ENCODE measurements around the gene ERI2.
"Not testable (repeated sequence)": the region's sequence is repeated elsewhere in the genome, so short reads cannot be mapped to it uniquely, and the experiment has no call there.

Gene ERI2

DNA sequence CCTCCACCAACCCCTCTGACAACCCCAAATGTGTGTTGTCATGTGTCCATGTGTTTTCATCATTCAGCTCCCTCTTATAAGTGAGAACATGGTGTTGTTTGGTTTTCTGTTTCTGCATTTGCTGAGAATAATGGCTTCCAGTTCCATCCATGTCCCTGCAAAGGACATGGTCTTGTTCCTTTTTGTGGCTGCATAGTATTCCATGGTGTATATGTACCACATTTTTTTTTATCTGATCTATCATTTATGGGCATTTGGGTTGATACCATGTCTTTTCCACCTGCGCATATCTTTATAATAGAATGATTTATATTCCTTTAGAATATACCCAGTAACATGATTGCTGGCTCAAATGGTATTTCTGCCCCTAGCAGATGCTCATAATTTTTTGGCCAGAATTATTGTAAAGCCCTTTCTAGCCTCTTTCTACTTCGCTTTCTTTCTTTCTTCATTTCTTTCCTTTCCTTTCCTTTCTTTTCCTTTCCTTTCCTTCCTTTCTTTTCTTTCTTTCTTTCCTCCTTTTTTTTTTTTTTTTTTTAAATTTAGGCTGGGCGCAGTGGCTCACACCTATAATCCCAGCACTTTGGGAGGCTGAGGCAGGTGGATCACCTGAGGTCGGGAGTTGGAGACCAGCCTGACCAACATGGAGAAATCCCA, 12.8 kb upstream of the ERI2 start:
- DNase-seq = no peak

DNA sequence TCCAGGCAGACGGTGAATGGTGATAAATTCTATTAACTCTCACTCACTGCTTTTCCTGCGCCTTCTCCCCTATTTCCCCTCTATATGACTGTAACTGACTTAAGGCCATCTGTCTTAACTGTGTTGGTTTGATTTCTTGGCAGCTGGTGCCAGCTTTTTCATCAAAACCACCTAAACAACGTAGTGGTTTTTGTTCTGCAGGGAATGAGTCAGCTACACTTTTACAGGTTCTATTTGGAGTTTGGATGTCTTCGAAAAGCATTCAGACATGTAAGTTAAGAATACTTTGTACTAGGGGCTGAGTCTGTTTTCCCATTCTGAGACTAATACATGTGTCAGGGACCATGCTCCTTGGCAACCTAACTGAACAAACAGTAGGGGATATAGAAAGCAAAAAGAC, 8.5 kb upstream of the ERI2 start:
- no peak for DNase-seq

DNA sequence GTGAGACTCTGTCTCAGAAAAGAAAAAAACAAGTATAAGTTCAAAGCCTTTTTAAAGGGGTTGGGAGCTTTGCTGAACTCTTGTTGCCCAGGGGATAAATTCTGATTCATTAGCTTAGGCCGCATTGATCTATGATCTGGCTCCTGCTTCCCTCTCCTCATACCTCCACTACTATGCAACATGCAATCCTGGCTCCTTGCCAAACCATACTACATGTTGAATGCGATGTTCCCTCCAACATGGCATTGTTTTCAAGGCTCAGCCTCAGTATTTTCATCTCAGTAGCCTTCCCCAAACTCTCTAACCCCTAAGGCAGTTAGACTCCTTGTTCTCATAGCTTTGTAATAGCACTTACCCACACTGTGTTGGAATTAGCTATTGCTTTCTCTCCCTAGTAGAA, 6.2 kb upstream of the ERI2 start:
- no peak for DNase-seq

DNA sequence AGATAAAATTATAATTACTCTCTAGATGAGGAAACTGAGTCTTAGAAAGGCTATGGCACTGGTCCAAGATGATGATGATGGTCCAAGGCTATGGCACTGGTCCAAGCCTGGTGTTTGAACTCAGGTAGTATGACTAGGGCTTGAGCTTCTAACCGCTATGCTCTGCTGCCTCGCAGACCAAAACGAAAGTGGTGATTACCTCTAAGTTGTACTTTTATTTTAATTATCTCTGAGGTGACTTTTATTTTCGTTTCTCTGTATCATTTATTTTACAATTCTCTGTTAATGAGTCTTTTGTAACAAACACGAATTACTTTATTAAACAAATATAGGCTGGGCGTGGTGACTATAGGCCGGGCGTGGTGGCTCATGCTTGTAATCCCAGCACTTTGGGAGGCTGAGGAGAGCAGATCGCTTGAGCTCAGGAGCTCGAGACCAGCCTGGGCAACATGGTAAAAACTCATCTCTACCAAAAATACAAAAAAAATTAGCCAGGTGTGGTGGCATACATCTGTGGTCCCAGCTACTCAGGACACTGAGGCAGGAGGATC, 5.7 kb upstream of the ERI2 start:
- DNase-seq = no peak

DNA sequence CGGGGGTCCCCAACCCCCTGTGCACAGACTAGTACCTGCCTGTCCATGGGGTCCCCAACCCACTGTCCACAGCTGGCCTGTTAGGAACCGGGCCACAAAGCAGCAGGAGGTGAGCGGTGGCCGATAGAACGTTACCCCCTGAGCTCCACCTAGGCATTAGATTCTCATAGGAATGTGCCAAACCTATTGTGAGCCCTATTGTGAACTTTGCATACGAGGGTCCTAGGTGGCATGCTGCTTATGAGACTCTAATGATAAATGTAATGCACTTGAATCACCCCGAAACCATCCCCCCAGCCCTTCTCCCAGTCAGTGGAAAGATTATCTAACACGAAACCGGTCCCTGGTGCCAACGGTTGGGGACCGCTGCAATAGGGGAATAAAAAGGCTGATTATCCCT, 1.6 kb upstream of the ERI2 start:
- no peak for DNase-seq

DNA sequence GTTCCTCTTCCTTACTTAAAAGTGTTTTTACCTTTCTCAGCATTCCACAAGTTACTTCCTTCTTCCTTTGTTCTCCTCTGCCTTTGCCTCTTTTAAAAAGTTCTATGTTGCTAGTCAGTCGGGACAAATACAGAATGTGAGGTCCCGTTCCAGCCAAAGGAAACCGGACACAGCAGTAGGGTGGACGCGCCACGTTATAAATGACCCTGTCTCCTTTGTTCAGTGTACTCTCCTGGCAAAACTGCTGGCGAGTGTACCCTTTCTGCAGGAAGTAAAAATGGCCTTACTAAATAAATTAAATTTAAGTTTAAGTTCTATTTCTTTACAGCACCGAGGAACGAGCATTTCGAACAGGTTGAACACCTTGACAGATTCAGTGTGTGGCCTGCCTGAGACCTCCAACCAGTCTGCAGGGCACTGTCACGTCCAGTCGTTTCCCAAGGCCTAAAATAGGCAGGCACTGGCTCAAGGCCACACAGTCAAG, 546 bp downstream of the ERI2 start:
- DNase-seq = not testable (repeated sequence)

DNA sequence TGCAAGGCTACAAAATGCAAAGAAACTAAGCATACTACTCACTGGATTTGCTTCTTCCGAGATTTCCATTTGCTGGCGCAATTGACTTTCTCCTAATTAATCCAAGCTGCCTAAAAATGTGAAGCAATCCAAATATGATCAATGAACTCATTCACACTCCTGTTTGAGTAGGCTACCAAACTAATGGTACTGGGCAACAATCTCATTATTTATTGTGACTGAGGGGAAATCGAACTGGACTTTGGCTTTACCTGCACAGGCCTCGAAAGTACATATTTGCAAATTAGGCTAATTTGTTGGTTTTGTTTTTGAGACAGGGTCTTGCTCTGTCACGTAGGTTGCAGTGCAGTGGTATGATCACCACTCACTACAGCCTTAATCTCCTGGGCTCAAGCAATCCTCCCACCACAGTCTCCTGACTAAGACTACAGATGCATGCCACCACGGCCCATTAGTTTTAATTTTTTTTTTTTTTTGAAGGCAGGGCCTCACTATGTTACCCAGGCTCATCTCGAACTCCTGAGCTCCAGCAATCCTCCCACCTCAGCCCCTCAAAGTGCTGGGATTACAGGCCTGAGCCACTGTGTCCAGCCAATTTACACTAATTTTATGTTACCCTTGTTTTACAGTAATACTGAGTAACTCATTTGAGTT, 2.6 kb downstream of the ERI2 start:
- no peak for DNase-seq

DNA sequence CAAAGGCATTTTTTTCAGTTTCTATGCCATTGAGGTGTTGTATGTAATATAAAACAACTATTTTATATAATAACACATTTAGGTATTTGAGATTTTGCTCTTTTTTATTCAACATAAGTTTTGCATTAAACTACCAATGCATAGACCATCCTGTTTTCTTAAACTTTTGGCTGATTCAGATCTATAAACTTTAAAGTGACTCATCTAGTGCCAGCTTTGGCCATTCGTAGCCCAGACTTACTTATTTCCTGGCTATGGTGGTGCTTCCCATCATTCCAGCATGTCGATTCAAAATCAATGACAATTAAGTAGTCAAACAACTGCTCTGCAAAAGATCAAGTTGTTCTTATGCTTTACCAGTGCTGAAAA, 3.1 kb downstream of the ERI2 start:
- DNase-seq = no peak

DNA sequence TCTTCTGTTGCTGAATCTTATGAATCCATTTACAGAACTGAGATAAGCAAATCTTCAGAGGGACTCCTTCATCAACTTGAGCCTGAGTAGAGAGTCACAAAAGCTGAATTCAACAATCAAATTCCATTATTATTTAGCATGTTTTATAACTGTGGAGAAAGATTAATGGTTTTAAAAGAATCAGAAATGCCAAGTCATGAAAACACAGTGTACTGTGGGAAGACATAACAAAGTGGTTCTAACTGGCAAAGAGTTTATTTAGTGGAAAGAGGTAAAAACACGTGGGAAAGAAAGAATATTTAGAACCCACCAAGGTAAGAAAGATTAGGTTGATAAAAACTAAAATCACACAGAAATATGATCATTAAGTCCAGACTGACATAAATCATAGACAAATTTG, 5.0 kb downstream of the ERI2 start:
- DNase-seq = no peak

DNA sequence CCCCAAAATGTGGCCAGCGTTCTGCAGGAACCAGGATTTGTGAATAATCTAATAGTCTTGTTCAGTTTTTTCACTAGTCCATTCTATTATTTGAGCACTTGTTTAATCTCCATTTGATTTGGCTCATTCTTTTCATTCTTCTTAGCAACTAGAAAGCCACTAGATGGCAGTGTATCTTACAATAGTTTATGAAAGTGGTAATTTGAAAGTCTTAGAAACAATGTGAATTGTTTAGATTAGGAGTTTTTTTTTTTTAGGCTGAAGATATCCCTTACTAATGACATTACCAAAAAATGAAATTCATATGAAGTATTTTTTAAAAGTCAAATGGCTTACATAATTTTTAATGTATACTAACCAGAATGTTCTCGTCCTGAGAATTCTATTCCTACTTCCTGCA, 6.7 kb downstream of the ERI2 start:
- no peak for DNase-seq

DNA sequence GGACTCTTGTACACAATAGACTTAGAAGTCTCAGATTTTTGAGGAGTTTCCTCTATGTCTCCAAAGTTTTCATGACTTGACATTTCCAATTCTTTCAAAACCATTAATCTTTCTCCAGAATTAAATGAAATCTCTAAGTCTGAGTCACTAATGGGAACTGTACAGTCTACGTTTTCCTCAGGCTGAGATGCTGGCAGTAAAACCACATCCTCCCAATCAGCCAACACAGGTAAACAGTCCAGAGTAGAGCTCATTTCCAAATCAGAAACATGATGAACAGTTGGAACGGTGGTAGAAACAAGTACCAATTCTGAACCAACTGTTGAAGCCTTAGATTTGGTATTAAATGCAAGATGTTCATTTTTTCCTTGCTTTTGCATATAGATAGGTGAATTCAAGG, 7.9 kb downstream of the ERI2 start:
- no peak for DNase-seq

DNA sequence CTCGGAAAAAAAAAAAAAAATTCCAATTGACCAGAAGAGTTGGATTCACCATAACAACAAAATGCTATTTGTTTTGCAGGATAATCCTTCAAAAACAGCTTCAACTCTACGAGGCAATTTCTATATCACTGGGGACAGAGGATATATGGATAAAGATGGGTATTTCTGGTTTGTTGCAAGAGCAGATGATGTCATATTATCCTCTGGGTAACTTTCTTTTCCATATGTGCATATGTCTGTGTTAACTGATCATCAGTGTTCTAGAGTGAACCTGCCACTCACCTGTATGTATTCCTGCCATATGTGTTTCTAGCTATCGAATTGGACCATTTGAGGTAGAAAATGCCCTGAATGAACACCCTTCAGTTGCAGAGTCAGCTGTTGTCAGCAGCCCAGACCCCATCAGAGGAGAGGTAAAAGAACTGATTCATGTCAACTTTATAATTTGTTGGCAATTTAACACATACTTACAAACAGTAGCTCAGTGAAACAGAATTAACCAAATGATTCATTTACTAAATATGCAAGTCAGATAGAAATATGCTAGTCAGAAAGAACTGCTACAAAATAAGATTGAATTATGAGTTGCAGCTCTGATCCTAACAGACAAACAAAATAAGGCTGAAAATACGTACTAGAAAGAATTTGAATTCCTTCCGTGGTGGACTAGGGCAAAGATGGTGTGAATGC, 14.2 kb downstream of the ERI2 start:
- DNase-seq = no peak

DNA sequence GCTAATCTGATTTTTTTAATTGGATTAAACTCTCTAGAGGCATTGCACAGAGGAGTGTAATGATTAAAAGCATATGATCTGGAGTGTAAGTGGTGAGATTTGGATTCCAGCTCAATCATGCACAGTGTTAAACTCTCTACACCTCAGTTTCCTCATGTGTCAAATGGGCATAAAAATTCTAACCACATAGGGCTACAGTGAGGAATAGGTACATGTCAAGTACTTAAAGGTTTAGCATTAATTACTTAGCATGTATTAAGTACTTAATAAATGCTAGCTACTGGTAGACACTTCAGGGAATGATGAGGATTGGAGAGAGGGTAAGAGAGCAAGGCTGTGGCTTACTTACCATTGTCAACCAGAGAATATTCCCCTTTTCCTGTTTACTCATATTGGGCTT, 17.1 kb downstream of the ERI2 start:
- DNase-seq = no peak

DNA sequence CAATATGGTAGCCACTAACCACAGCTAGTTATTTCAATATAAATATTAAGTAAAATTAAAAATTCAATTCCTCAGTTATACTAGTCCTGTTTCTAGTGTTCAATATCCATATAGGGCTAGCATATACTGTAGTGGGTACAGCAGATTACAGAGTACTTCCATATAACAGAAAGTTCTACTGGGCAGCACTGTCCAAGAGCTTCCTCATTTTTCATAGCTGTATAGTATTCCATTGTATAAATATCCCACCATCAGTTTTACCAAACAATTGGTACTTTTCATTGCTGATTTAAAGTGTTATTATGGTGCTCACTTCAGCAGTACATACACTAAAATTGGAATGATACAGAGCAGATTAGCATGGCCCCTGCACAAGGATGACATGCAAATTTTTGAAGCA, 22.1 kb downstream of the ERI2 start:
- DNase-seq = no peak

DNA sequence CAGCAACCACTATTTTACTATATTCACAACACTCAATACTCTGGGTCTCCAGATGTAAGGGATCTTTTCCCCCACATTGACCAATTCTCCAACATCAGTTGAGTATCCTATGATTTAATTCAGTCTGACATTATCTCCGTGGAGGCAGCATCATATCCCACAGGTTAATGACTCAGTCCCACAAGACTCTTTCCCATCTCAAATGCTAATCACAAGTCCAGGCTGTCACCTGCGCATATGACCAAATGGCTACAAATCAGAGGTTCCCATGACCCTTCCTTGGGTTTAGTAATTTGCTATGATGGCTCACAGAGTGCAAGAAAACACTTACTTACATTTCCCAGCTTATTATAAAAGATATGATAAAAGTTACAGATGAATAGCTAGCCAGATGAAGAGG, 23.8 kb downstream of the ERI2 start:
- no peak for DNase-seq

DNA sequence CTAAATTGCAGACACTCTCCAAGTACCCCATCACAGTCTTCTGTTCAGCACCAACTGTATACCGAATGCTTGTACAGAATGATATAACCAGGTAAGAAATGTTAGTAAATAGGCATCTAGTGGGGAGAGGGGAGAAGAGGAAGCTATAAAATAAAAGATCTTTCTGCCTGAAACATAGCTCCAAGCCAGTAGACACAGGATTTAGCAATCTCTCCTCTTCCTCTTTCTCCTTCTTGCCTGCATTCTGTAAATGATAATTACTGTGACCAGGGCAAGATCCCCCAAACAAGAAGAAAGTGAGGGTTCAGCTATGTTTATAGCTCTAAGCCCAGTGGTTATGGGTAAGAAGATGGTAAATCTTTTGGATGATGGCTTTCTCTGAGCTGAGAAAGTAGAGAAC, 24.6 kb downstream of the ERI2 start:
- no peak for DNase-seq

DNA sequence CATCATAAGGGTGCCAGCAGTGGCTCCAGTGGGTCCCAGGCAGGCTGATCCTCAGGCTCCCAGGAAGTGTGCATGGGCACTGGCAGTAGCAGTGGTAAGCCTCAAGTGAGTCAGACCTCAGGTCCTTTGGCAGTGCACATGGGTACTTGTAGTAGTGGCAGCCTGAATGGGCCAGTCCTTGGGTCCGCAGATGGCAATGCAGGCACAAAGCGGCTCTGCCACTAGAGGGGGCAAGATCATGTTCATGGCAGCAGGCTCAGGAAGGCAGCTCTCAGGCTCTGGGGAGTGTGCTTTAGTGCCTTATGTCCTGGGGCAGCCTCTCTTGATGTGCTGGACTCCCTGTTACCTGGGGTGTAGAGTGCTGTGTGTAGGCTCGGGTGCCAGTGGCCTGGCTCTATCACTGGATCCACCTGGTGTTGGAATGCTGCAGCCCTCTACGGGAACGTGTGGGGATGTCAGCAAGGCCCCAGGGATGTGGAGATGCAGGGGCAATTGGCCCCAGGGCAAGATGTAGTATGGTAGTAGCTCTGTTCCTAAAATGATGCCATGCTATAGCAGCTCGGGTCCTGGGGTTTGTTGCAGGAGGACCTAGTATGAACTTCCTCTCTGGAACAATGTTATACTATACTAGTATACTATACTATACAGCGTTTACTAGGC, 31.4 kb downstream of the ERI2 start:
- peak; percentile 59 for DNase-seq

DNA sequence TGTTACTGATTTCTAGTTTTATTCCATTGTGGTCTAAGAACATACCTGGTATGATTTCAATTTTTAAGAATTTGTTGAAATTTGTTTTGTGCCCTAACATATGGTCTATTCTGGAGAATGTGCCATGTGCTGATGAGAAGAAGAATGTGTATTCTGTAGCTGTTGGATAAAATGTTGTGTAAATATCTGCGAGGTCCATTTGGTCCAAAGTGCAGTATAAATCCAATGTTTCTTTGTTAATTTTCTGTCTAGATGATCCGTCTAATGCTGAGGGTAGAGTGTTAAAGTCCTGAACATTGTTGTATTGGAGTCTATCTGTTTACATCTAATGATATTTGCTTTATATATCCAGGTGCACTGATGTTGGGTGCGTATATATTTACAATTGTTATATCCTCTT, 32.6 kb downstream of the ERI2 start:
- no peak for DNase-seq

DNA sequence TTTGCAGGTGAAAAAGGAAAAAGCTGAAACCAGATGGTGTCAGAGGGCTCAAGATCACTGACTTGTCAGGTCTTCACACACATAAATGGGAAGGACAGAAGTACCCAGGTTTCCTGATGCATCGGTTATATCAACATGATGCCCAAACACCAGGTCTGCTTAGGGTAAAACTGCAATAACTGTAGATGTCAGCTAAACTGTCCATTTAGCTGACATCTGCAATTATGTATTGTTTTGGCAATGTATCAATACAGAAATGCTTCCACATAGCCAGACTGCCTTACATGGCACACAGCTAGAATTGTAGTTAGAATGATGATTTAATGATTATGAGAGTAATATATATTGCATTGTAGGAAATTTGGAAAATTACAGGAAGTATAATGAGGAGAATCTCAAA, 37.5 kb downstream of the ERI2 start:
- no peak for DNase-seq

DNA sequence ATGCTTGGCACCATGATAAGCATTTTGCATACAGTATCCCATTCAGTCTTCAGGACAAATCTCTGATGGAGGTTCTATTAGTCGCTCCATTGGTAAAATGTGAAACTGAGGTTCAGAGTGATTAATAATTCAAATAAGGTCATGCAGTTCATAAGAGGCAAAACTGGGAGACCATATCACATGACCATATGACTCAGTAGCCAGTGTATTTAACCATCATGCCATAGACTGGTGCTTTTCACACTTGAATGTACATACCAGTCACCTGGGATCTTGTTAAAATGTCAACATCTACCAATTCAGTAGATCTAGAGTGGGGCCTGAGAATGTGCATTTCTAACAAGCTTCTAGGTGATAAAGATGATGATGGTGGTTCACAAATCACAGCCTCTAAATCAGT, 38.2 kb downstream of the ERI2 start:
- DNase-seq = no peak

DNA sequence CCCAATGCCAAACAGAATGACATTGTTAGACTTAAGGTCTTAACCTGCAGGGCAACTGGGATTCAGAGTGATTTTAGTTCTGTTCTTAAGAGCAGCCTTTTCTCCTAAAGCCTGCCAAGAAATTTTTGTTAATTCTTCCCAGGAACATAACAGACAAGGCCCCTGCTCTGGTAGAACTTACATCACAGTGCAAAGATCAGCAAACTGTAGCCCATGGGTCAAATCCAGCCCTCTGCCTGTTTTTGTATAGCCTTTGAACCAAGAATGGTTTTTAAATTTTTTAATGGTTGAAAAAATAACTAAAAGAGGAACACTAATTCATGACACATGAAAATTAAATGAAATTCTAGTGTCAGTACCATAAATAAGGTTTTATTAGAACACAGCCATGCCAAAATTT, 38.7 kb downstream of the ERI2 start:
- no peak for DNase-seq

DNA sequence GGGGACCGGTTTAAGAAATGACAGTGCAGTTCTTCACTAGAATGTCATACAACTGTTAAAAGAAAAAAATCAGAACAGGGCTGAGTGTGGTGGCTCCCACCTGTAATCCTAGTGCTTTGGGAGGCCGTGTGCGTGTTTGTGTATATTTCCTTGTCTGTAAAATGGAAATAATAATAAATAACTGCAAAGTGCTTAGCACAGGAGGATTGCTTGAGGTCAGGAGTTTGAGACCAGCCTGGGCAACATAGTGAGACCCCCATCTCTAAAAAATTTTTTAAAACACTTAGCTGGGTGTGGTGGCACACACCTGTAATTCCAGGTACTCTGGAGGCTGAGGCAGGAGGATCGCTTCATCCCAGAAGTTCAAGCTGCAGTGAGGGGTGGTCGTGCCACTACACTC, 40.0 kb downstream of the ERI2 start:
- DNase-seq = no peak

DNA sequence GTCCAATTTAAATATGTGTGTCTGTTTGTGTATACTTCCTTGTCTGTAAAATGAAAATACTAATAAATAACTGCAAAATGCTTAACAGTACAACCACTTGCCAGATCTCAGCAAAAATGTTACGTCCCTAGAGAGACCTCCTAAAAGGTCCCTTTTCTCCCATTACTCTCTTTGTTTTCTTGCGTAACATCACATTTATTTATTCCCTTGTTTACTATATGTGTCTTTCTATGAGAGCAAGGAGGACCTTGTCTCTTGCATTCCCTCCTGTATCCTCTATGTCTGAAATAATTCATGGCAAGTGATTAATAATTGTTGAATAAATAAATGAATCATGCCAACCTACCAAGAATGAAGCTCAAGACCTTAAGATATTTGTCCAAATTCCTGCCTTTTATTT, 40.5 kb downstream of the ERI2 start:
- DNase-seq = no peak

DNA sequence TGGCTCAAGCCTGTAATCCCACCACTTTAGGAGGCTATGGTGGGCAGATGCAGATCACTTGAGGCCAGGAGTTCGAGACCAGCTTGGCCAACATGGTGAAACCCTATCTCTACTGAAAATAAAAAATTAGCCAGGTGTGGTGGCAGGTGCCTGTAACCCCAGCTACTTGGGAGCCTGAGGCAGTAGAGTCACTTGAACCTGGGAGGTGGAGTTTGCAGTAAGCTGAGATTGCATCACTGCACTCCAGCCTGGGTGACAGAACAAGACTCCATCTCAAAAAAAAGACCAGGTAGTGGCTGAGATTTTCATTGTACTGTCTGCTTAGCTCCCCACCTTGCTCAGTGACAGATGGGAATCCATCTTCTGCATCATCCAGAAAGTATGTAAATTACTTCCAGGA, 41.8 kb downstream of the ERI2 start:
- DNase-seq = not testable (repeated sequence)

All from CD4-positive, alpha-beta T cell treated with Interleukin-17A for 1 hour (primary cell).